ENCODE measurements around the gene CAMK2B. TPM values are rescaled to one million over a fixed set of nuclear protein-coding genes. Genes with fewer than 3 reads are reported as not detected.

CAMK2B gene
- total RNA-seq, 1 experiment from 2014 or later: 0.34 TPM

- Histone ChIP-seq H3K9me3 (ENCODE audit: control insufficient read depth in 1 of 2, insufficient read depth in 1 of 2, low read depth in 1 of 2, low read length in 2 of 2) (no peaks in the 10 kb centered on the region), H3K9ac (ENCODE audit: low read length) (no peak overlapping the region), H3K4me2 (ENCODE audit: low read length) (no peak overlapping the region), H3K4me1 (ENCODE audit: control insufficient read depth in 1 of 2, insufficient read depth in 2 of 2, low read length in 2 of 2) (no peaks in the 10 kb centered on the region; a peak in 1 of 4 replicates), H3K27ac (ENCODE audit: low read depth, low read length) (no peak overlapping the region), H4K20me1 (ENCODE audit: insufficient read depth) (no peaks in the 10 kb centered on the region), H3K79me2 (ENCODE audit: insufficient read depth, low read length) (no peaks in the 10 kb centered on the region), H2AFZ (ENCODE audit: low read depth, low read length, poor library complexity, severe bottlenecking) (no peak overlapping the region), H3K27me3 (ENCODE audit: insufficient read depth, low read length) (peaks cover 5% of the 10 kb centered on the region; the same call in 1 of the 2 replicates), H3K9me2 (ENCODE audit: insufficient read depth) (no peaks in the 10 kb centered on the region), H3K36me3 (ENCODE audit: control insufficient read depth in 1 of 2, insufficient read depth in 2 of 2, low read length in 2 of 2) (no peaks in the 10 kb centered on the region), H3K4me3 (replicated peaks in 1 of 2; ENCODE audit: low read depth in 1 of 2, low read length in 2 of 2) (no peak overlapping the region)
- DNase-seq (ENCODE audit: low read depth, low spot score) (no peak), ATAC-seq (no peak)
- intact Hi-C loops (cut with micrococcal nuclease): no loop called here
- POLR2A ChIA-PET: no interaction called here
- RAD21 ChIA-PET (ENCODE audit: low non-redundant PET in 1 of 2, low total read pairs in 2 of 2, uncharacterized antibody in 2 of 2, unreplicated experiment in 2 of 2): no interaction called here
- CTCF ChIA-PET: no interaction called here
- BruUV-seq (replicated peaks): no TSS peak
- TF ChIP-seq SP1 (IDR thresholded peaks at IDR 0.05; ENCODE audit: low read depth) (no peak), CBX3 (IDR thresholded peaks at IDR 0.05; ENCODE audit: low read depth) (no peak), ELF1 (IDR thresholded peaks at IDR 0.05; ENCODE audit: borderline replicate concordance, low read depth) (no peak), SIN3A (IDR thresholded peaks at IDR 0.05; ENCODE audit: low read depth) (no peak), ZBTB33 (IDR thresholded peaks at IDR 0.05; ENCODE audit: extremely low read depth, insufficient replicate concordance, low read length) (no peak), EGR1 (IDR thresholded peaks at IDR 0.05; ENCODE audit: low read depth) (no peak), EZH2phosphoT487 (IDR thresholded peaks at IDR 0.05; ENCODE audit: borderline replicate concordance) (no peak), FOSL1 (IDR thresholded peaks at IDR 0.05; ENCODE audit: low read depth) (no peak), SRF (IDR thresholded peaks at IDR 0.05; ENCODE audit: low read depth) (no peak), EZH2 (IDR thresholded peaks at IDR 0.05) (no peak), POLR2AphosphoS5 (IDR thresholded peaks at IDR 0.05; ENCODE audit: low read depth, low read length) (no peak), POLR2A (IDR thresholded peaks at IDR 0.05; ENCODE audit: borderline replicate concordance, extremely low read depth, insufficient read depth, insufficient read length) (no peak), RAD21 (IDR thresholded peaks at IDR 0.05; ENCODE audit: low read depth) (no peak)
- TF ChIP-seq, protein P1, sequence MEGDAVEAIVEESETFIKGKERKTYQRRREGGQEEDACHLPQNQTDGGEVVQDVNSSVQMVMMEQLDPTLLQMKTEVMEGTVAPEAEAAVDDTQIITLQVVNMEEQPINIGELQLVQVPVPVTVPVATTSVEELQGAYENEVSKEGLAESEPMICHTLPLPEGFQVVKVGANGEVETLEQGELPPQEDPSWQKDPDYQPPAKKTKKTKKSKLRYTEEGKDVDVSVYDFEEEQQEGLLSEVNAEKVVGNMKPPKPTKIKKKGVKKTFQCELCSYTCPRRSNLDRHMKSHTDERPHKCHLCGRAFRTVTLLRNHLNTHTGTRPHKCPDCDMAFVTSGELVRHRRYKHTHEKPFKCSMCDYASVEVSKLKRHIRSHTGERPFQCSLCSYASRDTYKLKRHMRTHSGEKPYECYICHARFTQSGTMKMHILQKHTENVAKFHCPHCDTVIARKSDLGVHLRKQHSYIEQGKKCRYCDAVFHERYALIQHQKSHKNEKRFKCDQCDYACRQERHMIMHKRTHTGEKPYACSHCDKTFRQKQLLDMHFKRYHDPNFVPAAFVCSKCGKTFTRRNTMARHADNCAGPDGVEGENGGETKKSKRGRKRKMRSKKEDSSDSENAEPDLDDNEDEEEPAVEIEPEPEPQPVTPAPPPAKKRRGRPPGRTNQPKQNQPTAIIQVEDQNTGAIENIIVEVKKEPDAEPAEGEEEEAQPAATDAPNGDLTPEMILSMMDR (IDR thresholded peaks at IDR 0.05 in 2 of 3, conservative IDR thresholded peaks at IDR 0.05 in 1 of 3; ENCODE audit: borderline replicate concordance in 1 of 3, insufficient read depth in 1 of 3, low read depth in 2 of 3, low read length in 2 of 3): no peak
Observed at GRCh38 chr7:44269417-44269816, 56.0 kb downstream of the CAMK2B start.
